Loucy (cell line): ENCODE data around the gene USP7.
"Not testable (repeated sequence)": the region's sequence is repeated elsewhere in the genome, so short reads cannot be mapped to it uniquely, and the experiment has no call there.

Experiments used
- CTCF ChIP-seq: fragments of 200-600 bp; sonication (generic); conservative IDR thresholded peaks from 2 replicates; pipeline ENCODE4 v1.5.1; 2014; ENCODE audit warnings: mild to moderate bottlenecking, antibody characterized with exemption, low read length
- EZH2phosphoT487 ChIP-seq: fragments of 200-600 bp; IDR thresholded peaks from 2 replicates; pipeline ENCODE4 v1.6.1; 2018; ENCODE audit warnings: antibody characterized with exemption, mild to moderate bottlenecking, moderate library complexity, borderline replicate concordance

GRCh38 chr16:8969202-8969897 lies 5.6 kb upstream of the USP7 start:
- TF ChIP-seq EZH2phosphoT487, CTCF: not testable (repeated sequence)
